ENCODE measurements around the gene SLC16A2.

The SLC16A2 gene

DNA sequence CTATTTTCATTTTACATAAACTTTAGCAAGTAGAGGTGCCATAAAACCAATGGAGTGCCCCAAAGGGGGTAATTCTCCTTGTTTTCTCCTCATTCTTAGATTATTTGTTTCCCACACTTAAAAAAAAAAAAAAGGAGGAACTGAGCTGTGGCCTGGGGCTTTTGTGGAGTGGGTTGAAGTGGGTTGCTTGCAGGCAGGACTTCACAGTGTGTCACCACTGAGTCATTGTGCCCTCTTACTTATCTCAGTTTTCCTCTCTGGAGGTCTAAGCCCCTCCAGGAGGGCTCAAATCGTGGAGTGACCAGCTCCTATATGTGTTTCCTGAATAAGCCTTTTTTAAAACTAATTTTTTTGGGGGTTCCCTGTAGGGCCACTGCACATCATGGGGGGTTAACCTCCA is 69.0 kb downstream of the SLC16A2 start:
- no peak for TF ChIP-seq CTCF (IDR thresholded peaks at IDR 0.05; ENCODE audit: low read depth, low read length)
- no peak overlapping the region for H3K4me3 ChIP-seq (ENCODE audit: low read depth, low read length)

GRCh38 chrX:74492720-74493201 is 71.5 kb downstream of the SLC16A2 start:
- TF ChIP-seq CTCF (IDR thresholded peaks at IDR 0.05; ENCODE audit: low read depth, low read length), result peak; percentile 16; the same call in 1 of the 2 replicates
- H3K4me3 ChIP-seq (ENCODE audit: low read depth, low read length), result no peak overlapping the region

DNA sequence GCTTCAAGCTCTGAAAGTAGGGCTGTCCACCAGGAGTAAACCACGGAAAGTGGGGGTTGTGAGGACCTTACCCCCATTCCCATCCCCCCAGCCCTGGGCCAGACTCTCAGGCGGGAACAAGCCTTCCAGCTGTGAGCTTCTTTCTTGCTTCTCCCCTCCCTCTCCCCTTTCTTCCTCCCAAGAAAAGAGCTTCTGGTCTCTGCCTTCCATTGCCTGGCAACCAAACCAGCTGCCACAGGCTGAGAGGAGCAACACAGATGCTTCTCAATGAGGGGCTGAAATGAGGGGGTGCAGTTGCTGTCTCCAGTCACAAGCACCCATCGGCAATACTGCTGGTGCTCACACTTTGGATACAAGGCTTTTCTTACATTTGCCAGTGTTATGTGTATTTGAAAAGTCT is 72.5 kb downstream of the SLC16A2 start:
- no peak for TF ChIP-seq CTCF (IDR thresholded peaks at IDR 0.05; ENCODE audit: low read depth, low read length)
- H3K4me3 ChIP-seq (ENCODE audit: low read depth, low read length), result no peak overlapping the region

DNA sequence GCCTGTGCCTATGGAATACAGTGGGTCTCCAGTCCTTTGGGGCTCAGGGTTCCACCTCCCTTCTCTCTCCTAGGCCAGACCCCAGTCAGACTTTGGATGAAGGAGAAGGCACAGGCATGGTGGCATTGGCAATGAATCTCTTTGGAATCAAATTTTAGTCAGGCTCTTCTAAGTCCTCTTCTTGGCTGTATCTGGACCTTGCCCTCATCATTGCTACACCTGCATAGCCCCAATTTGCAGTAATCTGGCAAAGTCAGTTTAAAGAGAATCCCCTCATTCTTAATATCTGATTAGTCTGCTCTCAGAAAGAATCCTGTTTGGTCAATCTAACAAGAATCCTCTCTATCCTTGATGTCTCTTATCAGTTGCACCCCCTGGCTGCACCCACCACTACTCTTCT is 77.6 kb downstream of the SLC16A2 start:
- no peak for TF ChIP-seq CTCF (IDR thresholded peaks at IDR 0.05; ENCODE audit: low read depth, low read length)
- H3K4me3 ChIP-seq (ENCODE audit: low read depth, low read length), result no peak overlapping the region

DNA sequence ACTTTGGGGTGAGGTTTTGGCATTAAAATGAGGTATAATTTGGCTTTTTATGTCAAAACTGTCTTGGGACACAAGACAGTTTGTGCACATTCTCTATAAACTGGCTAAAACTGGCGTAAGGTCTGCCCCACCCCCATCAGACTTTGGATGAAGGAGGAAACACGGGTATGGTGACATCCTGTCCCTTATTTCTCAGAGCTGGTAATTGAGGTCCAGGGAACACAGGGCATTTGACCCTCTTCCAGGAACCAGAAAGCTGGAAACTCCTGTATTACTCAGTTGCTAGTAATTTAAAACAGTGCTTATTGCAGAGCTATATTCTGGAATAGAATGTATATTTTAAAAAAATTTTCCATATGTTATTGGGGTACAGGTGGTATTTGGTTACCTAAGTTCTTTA is 78.8 kb downstream of the SLC16A2 start:
- no peak for TF ChIP-seq CTCF (IDR thresholded peaks at IDR 0.05; ENCODE audit: low read depth, low read length)
- no peak overlapping the region for H3K4me3 ChIP-seq (ENCODE audit: low read depth, low read length)

DNA sequence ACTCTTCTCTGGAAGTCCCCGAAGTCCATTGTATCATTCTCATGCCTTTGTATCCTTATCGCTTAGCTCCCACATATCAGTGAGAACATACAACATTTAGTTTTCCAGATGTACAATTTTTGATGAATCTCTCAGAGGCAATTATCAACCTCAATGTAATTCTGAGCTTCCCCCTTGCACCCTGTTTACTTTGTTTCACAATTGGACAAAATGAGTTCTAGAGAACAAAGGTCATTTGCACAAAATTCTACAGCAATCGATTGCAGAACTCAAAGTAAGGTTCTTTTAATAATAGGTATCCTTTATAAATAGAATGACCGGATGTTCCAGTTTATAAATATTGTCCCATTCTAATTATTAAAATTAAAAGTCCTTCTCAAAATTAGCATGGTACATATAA is 79.3 kb downstream of the SLC16A2 start:
- no peak for TF ChIP-seq CTCF (IDR thresholded peaks at IDR 0.05; ENCODE audit: low read depth, low read length)
- no peak overlapping the region for H3K4me3 ChIP-seq (ENCODE audit: low read depth, low read length)

DNA sequence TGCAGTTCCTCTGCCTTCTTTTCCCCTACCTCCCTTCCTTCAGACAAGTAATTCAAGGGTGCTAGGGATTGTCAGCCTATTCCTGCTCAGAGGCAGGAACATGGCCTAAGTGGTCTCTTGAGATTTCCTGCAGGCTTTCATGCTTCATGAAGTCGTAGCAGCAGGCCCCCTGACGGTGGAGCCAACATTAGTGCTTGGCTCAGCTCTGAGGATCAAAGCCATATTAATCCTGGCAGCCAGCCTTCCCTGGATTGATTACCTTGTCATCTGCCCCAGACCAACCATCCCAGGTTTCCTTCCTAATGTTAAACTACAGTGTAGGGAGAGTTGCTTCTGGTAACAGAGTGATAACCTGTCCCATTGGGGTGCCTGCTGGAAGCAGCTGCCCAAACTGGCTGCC is 84.1 kb downstream of the SLC16A2 start:
- TF ChIP-seq CTCF (IDR thresholded peaks at IDR 0.05; ENCODE audit: low read depth, low read length), result no peak
- no peak overlapping the region for H3K4me3 ChIP-seq (ENCODE audit: low read depth, low read length)
